ENCODE data around the gene MRPL50.

Gene MRPL50

GRCh38 chr9:101398068-101398929 is at the start of gene MRPL50, which contains the start of gene ZNF189:
MRPL50 (minus strand) TSS chr9:101398618; CDS start chr9:101398592, 26 bp downstream.
ZNF189 (plus strand) TSS chr9:101398851; CDS start chr9:101399157, 306 bp downstream.
- peaks cover 34 to 40% of the 10 kb centered on the region in 2 donors for H3K36me3 ChIP-seq (ENCODE audit: control insufficient read depth in 1 of 2, insufficient read depth in 2 of 2, low read length in 2 of 2)
- peak within 1 kb of the TSS; percentile 80 to 93 for H3K4me3 ChIP-seq (ENCODE audit: low read depth in 1 of 2, low read length in 2 of 2)
- no peaks in the 10 kb centered on the region for H3K27me3 ChIP-seq (ENCODE audit: low read depth, low read length)
- H3K9me3 ChIP-seq (ENCODE audit: control insufficient read depth in 1 of 2, low read length in 2 of 2) = peaks cover 0 to 4% of the 10 kb centered on the region in 2 donors
- peaks cover 10 to 26% of the 10 kb centered on the region in 2 donors for H3K4me1 ChIP-seq (ENCODE audit: control insufficient read depth in 1 of 2, insufficient read depth in 2 of 2, low read length in 2 of 2)
- peak within 1 kb of the TSS; percentile 96 for H3K27ac ChIP-seq (ENCODE audit: low read length)

GRCh38 chr9:101446732-101447131 is 48.3 kb upstream of the MRPL50 start:
- H3K4me1 ChIP-seq (ENCODE audit: control insufficient read depth in 1 of 2, insufficient read depth in 2 of 2, low read length in 2 of 2) = peaks cover 0 to 6% of the 10 kb centered on the region in 2 donors
- no peaks in the 10 kb centered on the region for H3K27me3 ChIP-seq (ENCODE audit: low read depth, low read length)
- no peak overlapping the region for H3K4me3 ChIP-seq (ENCODE audit: low read depth in 1 of 2, low read length in 2 of 2)
- no peaks in the 10 kb centered on the region for H3K9me3 ChIP-seq (ENCODE audit: control insufficient read depth in 1 of 2, low read length in 2 of 2)
- H3K27ac ChIP-seq (ENCODE audit: low read length) = no peak overlapping the region
- no peaks in the 10 kb centered on the region for H3K36me3 ChIP-seq (ENCODE audit: control insufficient read depth in 1 of 2, insufficient read depth in 2 of 2, low read length in 2 of 2)

GRCh38 chr9:101445353-101446029 is 47.1 kb upstream of the MRPL50 start:
- Histone ChIP-seq H3K4me3 (ENCODE audit: low read depth in 1 of 2, low read length in 2 of 2) (peak overlapping the region in 1 of 2 donors; percentile 2), H3K9me3 (ENCODE audit: control insufficient read depth in 1 of 2, low read length in 2 of 2) (no peaks in the 10 kb centered on the region), H3K4me1 (ENCODE audit: control insufficient read depth in 1 of 2, insufficient read depth in 2 of 2, low read length in 2 of 2) (peaks cover 0 to 6% of the 10 kb centered on the region in 2 donors), H3K27ac (ENCODE audit: low read length) (peak overlapping the region; percentile 42), H3K27me3 (ENCODE audit: low read depth, low read length) (no peaks in the 10 kb centered on the region), H3K36me3 (ENCODE audit: control insufficient read depth in 1 of 2, insufficient read depth in 2 of 2, low read length in 2 of 2) (no peaks in the 10 kb centered on the region)

GRCh38 chr9:101443364-101443771 is 45.0 kb upstream of the MRPL50 start:
- Histone ChIP-seq H3K4me3 (ENCODE audit: low read depth in 1 of 2, low read length in 2 of 2) (no peak overlapping the region), H3K36me3 (ENCODE audit: control insufficient read depth in 1 of 2, insufficient read depth in 2 of 2, low read length in 2 of 2) (no peaks in the 10 kb centered on the region), H3K27ac (ENCODE audit: low read length) (peak overlapping the region; percentile 64), H3K27me3 (ENCODE audit: low read depth, low read length) (no peaks in the 10 kb centered on the region), H3K4me1 (ENCODE audit: control insufficient read depth in 1 of 2, insufficient read depth in 2 of 2, low read length in 2 of 2) (peaks cover 0 to 6% of the 10 kb centered on the region in 2 donors), H3K9me3 (ENCODE audit: control insufficient read depth in 1 of 2, low read length in 2 of 2) (no peaks in the 10 kb centered on the region)

- no peaks in the 10 kb centered on the region for H3K36me3 ChIP-seq (ENCODE audit: control insufficient read depth in 1 of 2, insufficient read depth in 2 of 2, low read length in 2 of 2)
- no peaks in the 10 kb centered on the region for H3K9me3 ChIP-seq (ENCODE audit: control insufficient read depth in 1 of 2, low read length in 2 of 2)
- H3K4me3 ChIP-seq (ENCODE audit: low read depth in 1 of 2, low read length in 2 of 2) = no peak overlapping the region
- H3K27ac ChIP-seq (ENCODE audit: low read length) = peak overlapping the region; percentile 64
- peaks cover 0 to 6% of the 10 kb centered on the region in 2 donors for H3K4me1 ChIP-seq (ENCODE audit: control insufficient read depth in 1 of 2, insufficient read depth in 2 of 2, low read length in 2 of 2)
- H3K27me3 ChIP-seq (ENCODE audit: low read depth, low read length) = no peaks in the 10 kb centered on the region
Observed at GRCh38 chr9:101442736-101443135, 44.3 kb upstream of the MRPL50 start.

GRCh38 chr9:101442318-101442717 is 43.9 kb upstream of the MRPL50 start:
- no peaks in the 10 kb centered on the region for H3K9me3 ChIP-seq (ENCODE audit: control insufficient read depth in 1 of 2, low read length in 2 of 2)
- no peak overlapping the region for H3K4me3 ChIP-seq (ENCODE audit: low read depth in 1 of 2, low read length in 2 of 2)
- H3K36me3 ChIP-seq (ENCODE audit: control insufficient read depth in 1 of 2, insufficient read depth in 2 of 2, low read length in 2 of 2) = no peaks in the 10 kb centered on the region
- H3K4me1 ChIP-seq (ENCODE audit: control insufficient read depth in 1 of 2, insufficient read depth in 2 of 2, low read length in 2 of 2) = peaks cover 0 to 6% of the 10 kb centered on the region in 2 donors
- no peaks in the 10 kb centered on the region for H3K27me3 ChIP-seq (ENCODE audit: low read depth, low read length)
- peak overlapping the region; percentile 63 for H3K27ac ChIP-seq (ENCODE audit: low read length)

- Histone ChIP-seq H3K4me1 (ENCODE audit: control insufficient read depth in 1 of 2, insufficient read depth in 2 of 2, low read length in 2 of 2) (peaks cover 0 to 6% of the 10 kb centered on the region in 2 donors), H3K27ac (ENCODE audit: low read length) (peak overlapping the region; percentile 81), H3K27me3 (ENCODE audit: low read depth, low read length) (no peaks in the 10 kb centered on the region), H3K9me3 (ENCODE audit: control insufficient read depth in 1 of 2, low read length in 2 of 2) (no peaks in the 10 kb centered on the region), H3K4me3 (ENCODE audit: low read depth in 1 of 2, low read length in 2 of 2) (no peak overlapping the region), H3K36me3 (ENCODE audit: control insufficient read depth in 1 of 2, insufficient read depth in 2 of 2, low read length in 2 of 2) (no peaks in the 10 kb centered on the region)
Observed at GRCh38 chr9:101440714-101441230, 42.4 kb upstream of the MRPL50 start.

- H3K27me3 ChIP-seq (ENCODE audit: low read depth, low read length) = no peaks in the 10 kb centered on the region
- H3K4me3 ChIP-seq (ENCODE audit: low read depth in 1 of 2, low read length in 2 of 2) = no peak overlapping the region
- peaks cover 0 to under 1% of the 10 kb centered on the region in 2 donors for H3K4me1 ChIP-seq (ENCODE audit: control insufficient read depth in 1 of 2, insufficient read depth in 2 of 2, low read length in 2 of 2)
- peak overlapping the region; percentile 85 for H3K27ac ChIP-seq (ENCODE audit: low read length)
- no peaks in the 10 kb centered on the region for H3K9me3 ChIP-seq (ENCODE audit: control insufficient read depth in 1 of 2, low read length in 2 of 2)
- H3K36me3 ChIP-seq (ENCODE audit: control insufficient read depth in 1 of 2, insufficient read depth in 2 of 2, low read length in 2 of 2) = no peaks in the 10 kb centered on the region
Observed at GRCh38 chr9:101438523-101438922, 40.1 kb upstream of the MRPL50 start.

- peak overlapping the region; percentile 85 for H3K27ac ChIP-seq (ENCODE audit: low read length)
- no peaks in the 10 kb centered on the region for H3K36me3 ChIP-seq (ENCODE audit: control insufficient read depth in 1 of 2, insufficient read depth in 2 of 2, low read length in 2 of 2)
- no peaks in the 10 kb centered on the region for H3K27me3 ChIP-seq (ENCODE audit: low read depth, low read length)
- no peaks in the 10 kb centered on the region for H3K4me1 ChIP-seq (ENCODE audit: control insufficient read depth in 1 of 2, insufficient read depth in 2 of 2, low read length in 2 of 2)
- H3K4me3 ChIP-seq (ENCODE audit: low read depth in 1 of 2, low read length in 2 of 2) = no peak overlapping the region
- H3K9me3 ChIP-seq (ENCODE audit: control insufficient read depth in 1 of 2, low read length in 2 of 2) = no peaks in the 10 kb centered on the region
Observed at GRCh38 chr9:101437806-101438232, 39.4 kb upstream of the MRPL50 start.

GRCh38 chr9:101435601-101436079 is 37.2 kb upstream of the MRPL50 start, which contains the start of gene ALDOB:
ALDOB (minus strand) TSS chr9:101435774; CDS start chr9:101430887, 4,887 bp downstream.
- Histone ChIP-seq H3K27me3 (ENCODE audit: low read depth, low read length) (no peaks in the 10 kb centered on the region), H3K9me3 (ENCODE audit: control insufficient read depth in 1 of 2, low read length in 2 of 2) (no peaks in the 10 kb centered on the region), H3K27ac (ENCODE audit: low read length) (peak within 1 kb of the TSS; percentile 72), H3K36me3 (ENCODE audit: control insufficient read depth in 1 of 2, insufficient read depth in 2 of 2, low read length in 2 of 2) (no peaks in the 10 kb centered on the region), H3K4me1 (ENCODE audit: control insufficient read depth in 1 of 2, insufficient read depth in 2 of 2, low read length in 2 of 2) (no peaks in the 10 kb centered on the region), H3K4me3 (ENCODE audit: low read depth in 1 of 2, low read length in 2 of 2) (peak within 1 kb of the TSS in 1 of 2 donors; percentile 48)

- Histone ChIP-seq H3K9me3 (ENCODE audit: control insufficient read depth in 1 of 2, low read length in 2 of 2) (no peaks in the 10 kb centered on the region), H3K27ac (ENCODE audit: low read length) (peak overlapping the region; percentile 72), H3K4me1 (ENCODE audit: control insufficient read depth in 1 of 2, insufficient read depth in 2 of 2, low read length in 2 of 2) (no peaks in the 10 kb centered on the region), H3K4me3 (ENCODE audit: low read depth in 1 of 2, low read length in 2 of 2) (peak overlapping the region in 1 of 2 donors; percentile 48), H3K27me3 (ENCODE audit: low read depth, low read length) (no peaks in the 10 kb centered on the region), H3K36me3 (ENCODE audit: control insufficient read depth in 1 of 2, insufficient read depth in 2 of 2, low read length in 2 of 2) (no peaks in the 10 kb centered on the region)
Observed at GRCh38 chr9:101434998-101435397, 36.6 kb upstream of the MRPL50 start.

All from muscle layer of duodenum (tissue), 2 donors.